Stimulated activated CD4-positive, alpha-beta T cell treated with anti-CD3 and anti-CD28 coated beads, Interleukin-1b, Interleukin-23, amount 100 ng/mL, for 4 hours (primary cell): ENCODE data around the gene SEC61A2.
"Not testable (repeated sequence)": the region's sequence is repeated elsewhere in the genome, so short reads cannot be mapped to it uniquely, and the experiment has no call there.

Experiments
- DNase-seq, 2 donors: peaks; one replicate each; pipeline ENCODE4 v3.0.0-alpha.2; 2020; ENCODE audit warnings: low read depth in 2 of 2

The SEC61A2 gene

DNA sequence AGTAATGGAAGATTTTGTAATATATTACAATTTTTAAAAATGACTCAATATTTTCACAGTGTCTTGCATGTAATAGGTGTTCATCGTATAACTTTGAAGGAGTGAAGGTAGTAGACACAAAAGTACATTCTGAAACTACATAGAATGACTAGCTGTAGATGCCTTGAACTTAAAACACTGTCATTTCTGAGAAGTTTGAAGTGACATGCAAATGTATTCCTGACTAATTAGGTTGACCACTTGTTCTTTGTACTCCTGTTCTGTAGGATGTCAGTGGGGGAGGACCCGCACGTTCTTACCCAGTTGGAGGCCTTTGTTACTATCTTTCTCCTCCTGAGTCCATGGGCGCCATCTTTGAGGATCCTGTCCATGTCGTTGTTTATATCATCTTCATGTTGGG is 31.2 kb downstream of the SEC61A2 start:
- DNase-seq = no peak

DNA sequence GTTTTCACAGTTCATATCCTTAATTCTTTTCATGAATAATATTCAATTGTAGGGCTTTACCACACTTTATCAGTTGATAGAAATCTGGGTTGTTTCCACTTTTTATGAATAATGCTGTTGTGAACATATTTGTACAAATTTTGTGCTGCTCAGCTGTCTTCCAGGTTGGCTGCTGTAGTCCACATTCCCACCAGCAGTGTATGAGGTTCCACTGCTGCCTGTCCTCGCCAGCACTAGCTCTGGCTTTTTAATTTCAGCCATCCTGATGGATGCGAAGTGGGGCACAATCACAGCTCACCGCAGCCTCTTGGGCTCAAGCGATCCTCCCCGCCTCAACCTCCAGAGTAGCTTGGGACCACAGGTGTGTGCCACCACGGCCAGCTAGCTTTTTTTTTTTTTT is 33.5 kb downstream of the SEC61A2 start:
- no peak for DNase-seq

- no peak for DNase-seq
Measured at GRCh38 chr10:12164085-12164484, 34.6 kb downstream of the SEC61A2 start.

DNA sequence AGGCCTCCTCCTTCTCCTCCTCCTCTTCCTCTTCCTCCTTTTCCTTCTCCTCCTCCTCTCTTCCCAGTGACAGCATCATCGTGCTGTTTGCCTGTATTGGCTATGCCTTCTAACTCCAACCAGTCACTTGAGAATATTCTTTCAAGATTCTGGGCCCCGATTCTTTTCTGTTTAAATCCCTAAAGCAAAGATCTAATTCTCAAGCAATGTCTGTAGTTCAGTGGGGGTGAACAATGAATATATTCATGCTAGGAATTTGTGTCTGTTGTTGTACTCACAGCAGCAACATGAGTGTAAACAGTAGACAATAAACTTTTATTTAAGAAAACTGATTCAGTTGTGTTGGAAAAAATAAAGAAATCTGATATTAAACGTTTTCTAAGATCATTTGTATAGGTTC is 35.6 kb downstream of the SEC61A2 start:
- no peak for DNase-seq

DNA sequence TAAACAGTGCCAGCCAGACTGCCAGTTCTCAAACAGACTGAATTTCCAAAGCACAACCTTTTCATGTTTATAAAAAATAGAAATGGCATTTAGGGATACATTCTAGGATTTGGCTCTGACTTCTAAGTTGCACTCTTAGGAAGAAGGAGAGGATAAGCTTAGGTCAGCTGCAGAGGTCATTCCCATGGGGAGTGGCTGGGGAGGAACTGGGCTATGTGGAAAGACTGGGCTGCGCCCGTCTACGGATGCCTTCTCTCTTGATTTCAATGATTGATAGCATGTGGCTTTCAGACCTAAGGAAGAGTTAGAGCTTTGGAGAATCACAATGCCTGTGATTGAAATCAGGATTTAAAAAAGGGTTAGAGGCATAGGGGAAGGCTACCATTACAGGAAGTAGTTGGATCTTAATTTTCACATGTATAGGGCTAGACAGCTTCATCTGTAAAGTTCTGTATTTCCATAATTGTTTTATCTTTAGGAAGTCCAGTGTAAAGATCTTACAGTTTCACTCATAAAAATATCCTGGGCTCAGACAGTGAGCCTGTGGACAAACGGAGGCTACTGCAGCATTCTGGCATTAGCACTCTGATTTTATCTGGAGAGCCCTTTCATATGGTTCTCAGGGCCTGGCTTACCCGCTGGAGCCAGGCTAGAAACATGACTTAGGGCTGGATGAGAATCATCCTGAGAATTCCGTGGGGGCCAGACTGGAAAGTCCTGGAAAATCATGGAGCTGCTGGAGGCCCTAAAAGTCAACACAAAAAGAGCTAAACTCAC is 36.7 kb downstream of the SEC61A2 start:
- no peak for DNase-seq

DNA sequence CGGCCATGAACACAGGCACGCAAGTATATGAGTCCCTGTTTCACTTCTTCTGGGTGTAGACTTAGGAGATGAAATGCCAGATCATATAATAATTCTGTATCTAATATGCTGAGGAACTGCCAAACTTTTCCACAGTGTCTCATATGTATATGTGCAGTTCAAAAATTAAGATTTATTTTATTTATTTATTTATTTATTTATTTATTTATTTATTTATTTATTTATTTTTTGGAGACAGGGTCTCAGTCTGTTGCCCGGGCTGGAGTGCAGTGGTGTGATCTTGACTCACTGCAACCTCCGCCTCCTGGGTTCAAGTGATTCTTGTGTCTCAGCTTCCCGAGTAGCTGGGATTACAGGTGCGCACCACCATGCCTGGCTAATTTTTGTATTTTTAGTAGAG is 42.0 kb downstream of the SEC61A2 start:
- not testable (repeated sequence) for DNase-seq

DNA sequence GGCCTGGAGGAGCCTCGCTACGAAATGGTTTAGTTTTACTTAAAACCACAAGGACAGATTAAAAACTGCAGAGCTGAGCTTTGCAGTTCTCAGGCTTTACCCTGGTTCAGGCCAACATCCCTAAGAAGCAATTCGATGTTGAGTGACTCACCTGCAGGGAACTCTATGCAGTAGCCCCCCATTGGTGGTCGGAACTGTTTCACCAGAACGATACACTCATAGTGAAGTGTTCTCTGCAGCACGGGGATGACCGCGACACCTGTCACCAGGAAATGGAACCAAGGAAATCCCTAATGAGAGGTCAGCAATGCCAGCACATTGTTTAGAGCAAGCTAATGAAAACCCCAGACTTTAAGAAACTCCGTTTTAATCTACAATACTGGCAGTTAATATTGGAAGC is 48.2 kb downstream of the SEC61A2 start:
- DNase-seq = no peak

DNA sequence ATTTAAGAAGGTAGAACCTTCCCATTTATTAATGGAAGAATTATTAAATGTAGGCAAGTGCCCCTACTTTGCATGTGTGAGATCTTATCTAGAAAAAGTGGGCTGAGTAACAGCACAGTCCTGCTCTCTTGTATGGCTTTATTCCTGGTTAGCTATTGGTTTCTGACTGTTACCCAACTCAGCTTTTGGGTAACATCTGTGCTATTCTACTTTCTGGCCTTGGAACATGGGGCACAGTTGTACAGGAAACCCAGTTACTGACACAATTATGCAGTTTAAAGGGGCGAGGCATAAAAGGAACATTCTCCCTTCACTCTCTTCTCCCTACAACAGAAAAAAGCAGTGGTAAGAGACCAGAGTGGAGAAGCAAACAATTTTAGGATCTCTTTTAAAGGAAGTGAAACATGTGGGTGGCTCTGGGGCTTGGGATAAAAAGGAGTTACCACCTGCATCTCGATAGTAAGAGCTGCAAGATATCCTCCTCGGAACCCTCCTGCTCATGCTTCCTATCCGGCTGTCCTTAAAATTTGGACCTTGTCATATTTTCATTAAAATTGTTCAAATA is 50.2 kb downstream of the SEC61A2 start:
- DNase-seq = no peak

DNA sequence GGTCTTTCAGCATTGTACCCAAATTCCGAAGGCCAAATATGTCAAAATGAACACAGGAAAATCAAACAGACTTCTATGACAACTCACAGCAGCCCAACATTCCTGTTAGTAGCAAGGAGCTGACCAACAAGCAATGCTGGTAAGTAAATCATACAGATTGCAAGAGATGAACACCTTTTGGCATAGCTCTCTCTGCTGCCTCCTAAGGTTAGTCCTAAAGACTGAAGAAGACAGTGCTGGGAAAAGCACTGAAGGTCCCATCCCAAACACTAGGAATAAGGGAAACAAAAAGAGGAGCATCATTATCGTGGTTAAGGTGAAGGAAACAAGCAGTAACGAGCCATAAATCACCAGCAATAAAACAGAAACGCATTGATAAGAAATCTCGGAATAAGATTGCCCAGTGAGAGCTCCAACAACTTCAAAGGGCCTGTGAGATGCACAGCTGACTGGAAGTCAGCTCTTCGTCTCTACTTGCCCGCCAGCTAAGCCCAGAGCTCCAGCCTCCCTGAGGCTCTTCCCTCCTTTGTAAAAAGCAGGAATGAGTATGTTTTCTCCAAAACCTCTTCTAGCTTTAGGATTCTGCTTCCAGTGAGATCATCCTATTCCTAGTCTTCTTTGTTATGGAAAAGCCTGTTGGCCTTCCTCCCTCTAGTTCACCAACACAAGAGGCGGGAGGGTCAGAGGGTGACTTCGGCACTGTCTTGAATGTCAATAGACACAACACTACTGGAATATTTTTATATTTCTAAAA is 50.9 kb downstream of the SEC61A2 start:
- DNase-seq = no peak

DNA sequence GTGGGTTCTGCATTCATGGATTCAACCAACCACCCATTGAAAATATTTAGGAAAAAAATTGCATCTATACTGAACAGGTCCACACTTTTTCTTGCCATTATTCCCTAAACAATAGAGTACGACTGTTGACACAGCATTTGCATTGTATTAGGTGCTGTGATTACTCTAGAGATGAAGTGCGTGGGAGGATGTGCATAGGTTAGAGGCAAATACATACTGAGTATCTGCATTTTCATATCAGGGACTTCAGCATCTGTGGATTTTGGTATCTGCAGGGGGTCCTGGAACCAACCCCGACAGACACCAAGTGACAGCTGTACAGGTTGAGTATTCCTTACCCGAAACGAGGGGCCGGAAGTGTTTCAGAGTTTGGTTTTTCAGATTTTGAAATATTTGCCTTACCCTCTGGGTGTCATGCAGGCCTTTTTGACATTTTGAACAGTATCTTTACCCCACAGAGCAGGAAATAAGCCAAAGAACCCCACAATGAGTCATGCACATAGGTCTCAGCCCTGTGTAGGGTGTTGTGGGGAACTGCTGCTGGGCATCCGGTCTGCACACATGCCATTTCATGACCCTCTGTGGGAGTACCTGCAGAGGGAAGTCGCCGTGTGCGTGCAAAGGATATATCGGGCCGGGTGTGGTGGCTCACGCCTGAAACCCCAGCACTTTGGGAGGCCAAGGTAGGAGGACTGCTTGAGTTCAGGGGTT is 51.7 kb downstream of the SEC61A2 start:
- peak; percentile 37 to 38 for DNase-seq

DNA sequence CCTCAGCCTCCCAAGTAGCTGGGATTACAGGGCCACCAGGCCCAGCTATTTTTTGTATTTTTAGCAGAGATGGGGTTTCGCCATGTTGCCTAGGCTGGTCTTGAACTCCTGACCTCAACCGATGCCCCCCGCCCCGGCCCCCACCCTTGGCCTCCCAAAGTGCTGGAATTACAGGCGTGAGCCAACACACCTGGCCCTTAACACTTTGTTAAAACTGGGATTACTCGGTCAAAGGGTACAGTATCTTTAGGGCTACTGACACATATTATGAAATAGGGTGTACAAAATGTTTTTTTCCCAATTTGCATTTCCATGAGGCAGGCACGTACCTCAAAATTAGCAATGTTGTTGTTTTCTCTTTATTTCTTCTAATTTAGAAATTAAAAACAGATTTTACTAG is 54.7 kb downstream of the SEC61A2 start:
- DNase-seq = no peak

GRCh38 chr10:12186323-12186722 is 56.8 kb downstream of the SEC61A2 start:
- no peak for DNase-seq

DNA sequence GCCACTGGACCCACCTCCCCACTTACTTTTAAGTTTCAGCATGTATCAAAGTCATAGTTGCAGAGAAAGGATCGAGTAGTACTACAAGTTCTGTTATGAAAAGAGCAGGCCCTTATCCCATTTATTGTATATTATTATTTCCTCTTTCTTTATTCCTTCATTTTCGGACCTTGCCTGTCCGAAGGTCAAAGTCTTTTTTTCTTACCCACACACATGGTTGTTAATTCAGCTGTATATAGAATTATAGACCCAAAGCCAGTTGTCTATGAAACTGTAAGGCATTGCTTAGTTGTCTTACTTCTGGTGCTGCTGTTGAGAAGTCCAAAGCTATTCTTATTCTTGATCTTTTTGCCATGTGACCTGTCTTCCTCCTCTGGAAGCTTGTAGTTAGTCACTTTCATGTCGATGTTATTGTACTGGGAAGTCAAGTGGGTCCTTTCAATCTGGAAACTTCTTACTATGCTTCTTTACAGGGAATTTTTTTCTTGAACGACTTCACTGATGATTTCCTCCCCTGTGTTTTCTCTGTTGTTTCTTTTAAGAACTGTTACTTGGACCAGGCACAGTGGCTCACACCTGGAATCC is 57.9 kb downstream of the SEC61A2 start:
- DNase-seq = no peak

- DNase-seq = no peak
Measured at GRCh38 chr10:12188656-12189055, 59.2 kb downstream of the SEC61A2 start.

DNA sequence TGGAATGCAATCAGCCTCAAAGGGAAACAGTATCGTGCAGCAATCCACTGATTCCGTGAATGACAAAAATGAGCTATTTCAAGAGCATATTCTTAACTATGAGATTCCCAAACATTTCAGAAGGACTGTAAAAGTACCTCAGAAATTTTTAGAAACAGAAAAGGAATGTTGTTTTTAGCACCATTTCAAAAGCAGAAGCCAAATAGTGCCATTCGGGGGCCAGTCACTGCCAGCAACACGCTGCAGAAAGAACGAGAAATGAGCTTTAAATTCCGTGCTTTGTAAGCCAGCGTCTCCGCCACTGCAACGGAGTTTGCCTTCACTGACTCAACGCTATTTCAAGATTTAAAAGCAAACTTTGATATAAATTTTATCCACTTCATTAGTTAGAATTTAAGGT is 59.9 kb downstream of the SEC61A2 start:
- no peak for DNase-seq

DNA sequence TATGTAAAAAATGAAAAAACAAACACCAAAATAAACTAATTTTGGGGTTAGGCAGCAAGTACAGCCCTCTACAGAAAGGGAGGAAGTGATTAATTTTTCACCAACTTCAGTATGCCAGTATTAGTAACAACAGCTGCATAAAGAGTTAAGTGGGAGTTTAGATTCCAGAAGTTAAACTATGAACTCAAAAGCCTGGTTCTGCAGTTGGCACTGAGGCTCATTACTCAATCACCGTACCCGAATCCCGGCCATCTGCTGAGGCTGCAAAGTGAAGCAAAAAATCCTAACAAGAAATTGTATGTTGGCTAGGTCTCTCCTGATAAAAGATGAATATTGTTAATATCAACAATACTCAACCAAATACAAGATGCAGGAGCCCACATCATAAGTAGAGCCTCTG is 62.2 kb downstream of the SEC61A2 start:
- DNase-seq = no peak

- no peak for DNase-seq
Measured at GRCh38 chr10:12193193-12193592, 63.7 kb downstream of the SEC61A2 start.

DNA sequence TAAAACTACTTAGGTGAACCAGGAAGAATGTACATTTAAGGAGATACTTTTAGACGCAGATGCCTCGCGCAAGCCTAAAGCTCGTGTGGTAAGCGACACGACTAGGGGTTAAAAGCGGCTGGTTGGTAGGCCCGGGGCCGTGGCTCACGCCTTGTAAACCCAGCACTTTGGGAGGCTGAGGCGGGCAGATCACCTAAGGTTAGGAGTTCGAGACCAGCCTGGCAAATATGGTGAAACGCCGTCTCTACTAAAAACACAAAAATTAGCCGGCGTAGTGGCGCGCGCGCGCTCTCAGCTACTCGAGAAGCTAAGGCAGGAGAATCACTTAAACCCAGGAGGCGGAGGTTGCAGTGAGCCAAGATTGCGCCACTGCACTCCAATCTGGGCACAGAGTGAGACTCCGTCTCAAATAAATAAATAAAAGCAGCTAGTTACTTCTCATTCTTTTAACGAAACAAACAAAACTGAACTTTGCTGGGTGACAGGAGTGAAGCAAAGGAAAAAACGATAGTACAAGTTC is 65.3 kb downstream of the SEC61A2 start:
- peak in 1 of 2 donors; percentile 17 for DNase-seq

DNA sequence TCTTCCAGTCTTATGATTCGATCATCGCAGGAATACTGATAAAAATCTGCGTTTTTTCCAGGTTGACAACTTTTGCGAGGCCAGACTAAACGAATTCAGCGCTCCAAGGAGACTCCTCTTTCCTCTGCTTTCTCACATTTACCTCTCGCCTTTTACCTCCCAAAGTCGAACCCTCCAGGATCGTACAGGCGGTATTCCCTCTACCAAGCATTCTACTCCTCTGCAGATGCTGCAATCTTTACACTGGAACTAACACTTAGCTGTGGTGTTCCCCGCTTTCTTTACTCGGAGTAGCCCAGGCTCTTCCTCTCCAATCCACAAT is 65.8 kb downstream of the SEC61A2 start:
- no peak for DNase-seq

DNA sequence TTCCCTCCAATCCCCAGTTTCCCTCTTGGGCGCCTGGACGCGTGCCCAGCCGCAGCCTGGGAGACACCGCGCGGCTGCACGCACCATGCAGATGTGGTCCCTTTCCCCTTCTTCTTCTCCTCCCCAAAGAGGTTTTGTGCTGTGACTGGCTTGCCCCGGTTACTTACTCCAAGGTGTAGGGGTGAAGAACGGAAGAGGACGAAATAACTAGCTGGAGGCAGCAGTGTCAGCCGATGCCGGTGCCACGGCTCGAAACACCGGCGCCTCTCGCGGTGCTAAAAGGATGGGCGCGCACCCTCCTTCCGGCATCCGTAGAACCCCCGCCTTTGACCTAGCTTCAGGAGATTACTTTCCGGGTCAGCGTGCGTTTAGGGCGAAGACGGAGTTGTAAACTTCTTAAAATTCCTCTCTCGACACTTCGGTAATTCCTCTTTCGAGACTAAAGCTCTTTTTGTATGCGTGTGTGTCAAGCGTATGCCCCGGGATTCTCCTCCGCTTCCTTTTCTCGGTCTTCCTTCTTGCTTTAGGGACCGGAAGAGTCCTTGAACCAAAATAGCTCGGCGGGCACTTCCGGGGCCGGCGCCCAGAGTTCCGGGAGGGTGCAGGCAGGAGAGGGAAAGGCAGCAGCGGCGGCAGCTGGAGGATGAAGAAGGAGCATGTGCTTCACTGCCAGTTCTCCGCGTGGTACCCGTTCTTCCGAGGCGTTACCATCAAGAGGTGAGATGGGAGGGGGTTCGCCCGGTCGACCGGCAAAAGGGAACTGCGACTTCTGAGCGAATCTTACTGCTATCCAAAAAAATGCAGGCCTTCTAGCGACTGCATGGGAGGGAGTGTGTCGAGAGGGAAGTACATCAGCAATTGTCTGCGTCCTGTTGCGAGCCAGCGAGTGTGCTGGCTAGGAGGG is 66.4 kb downstream of the SEC61A2 start, which contains the start of the genes CDC123 and NUDT5:
TSS of gene CDC123 (plus strand) at position 586 of the 904 bp plus-strand sequence. CDS start at position 644, 58 bp downstream.
TSS of gene NUDT5 (minus strand) at position 289 of the 904 bp plus-strand sequence. CDS start 9,600 bp downstream, outside the sequence.
- peak; percentile 65 to 75 for DNase-seq
